ENCODE data around the gene SYCP2.

DNA sequence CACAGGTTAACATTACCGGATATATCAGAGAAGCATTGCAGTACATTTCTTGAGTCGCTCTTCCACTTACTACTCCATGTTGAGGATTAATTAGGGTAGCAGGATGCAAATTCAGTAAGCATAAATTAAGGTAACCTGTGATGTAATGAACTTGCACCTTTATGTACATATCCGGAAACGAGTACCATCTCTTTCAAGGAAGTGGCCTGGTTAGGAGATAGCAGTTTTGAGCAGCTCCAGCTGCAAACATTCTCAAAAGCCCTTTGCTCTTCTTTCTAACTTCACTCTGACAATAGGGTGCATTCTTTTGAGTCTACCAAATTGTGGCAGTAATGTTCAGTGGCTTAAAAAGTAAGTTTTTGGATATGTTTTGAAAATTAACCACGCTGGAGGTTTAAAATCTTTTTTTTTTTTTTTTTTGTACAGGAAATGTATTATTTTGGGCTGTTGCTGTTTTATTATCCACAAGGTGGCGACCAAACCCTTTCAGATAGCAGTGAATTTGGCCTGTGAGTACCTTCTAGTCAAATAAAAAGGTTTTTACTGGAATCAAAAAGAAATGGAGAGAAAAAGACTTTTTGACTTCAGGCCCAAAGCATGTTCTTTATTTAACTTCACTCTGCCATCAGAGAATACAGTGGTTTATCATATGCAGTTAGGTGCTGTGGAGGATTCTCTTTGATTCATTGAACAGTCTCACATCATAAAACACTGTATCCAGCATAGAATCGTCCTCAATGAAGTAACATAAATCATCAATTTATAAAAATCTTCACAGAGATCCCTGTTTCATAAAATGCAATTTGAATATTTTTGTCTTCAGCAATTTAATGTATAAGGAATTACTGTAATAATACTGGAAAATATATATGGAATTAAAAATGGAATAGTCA lies 15.6 kb upstream of the SYCP2 start:
- no peak for TF ChIP-seq GATA2 (IDR thresholded peaks at IDR 0.05; ENCODE audit: low read depth, low read length)
- TF ChIP-seq GATA3 (IDR thresholded peaks at IDR 0.05; ENCODE audit: low read depth, low read length): no peak
